Gastrocnemius medialis (tissue), 4 donors: Measurements from ENCODE around the gene GALNT11.
"Not testable (repeated sequence)": the region's sequence is repeated elsewhere in the genome, so short reads cannot be mapped to it uniquely, and the experiment has no call there.

ENCODE experiments used
- CTCF ChIP-seq, 5 experiments: fragments of 450-650 bp in 3 of 5; fragments of 200-600 bp in 2 of 5; sonication (generic) in 2 of 5; IDR thresholded peaks in 4 of 5; conservative IDR thresholded peaks in 1 of 5; 1 replicate in 4 of 5; 2 replicates in 1 of 5; pipeline ENCODE4 v1.5.1; 2016 to 2019; ENCODE audit warnings: antibody characterized with exemption in 5 of 5, mild to moderate bottlenecking in 3 of 5, moderate library complexity in 3 of 5
- POLR2A ChIP-seq, 2 donors: fragments of 450-650 bp; IDR thresholded peaks; one replicate each; pipeline ENCODE4 v1.6.1; 2017; ENCODE audit warnings: antibody characterized with exemption in 2 of 2, mild to moderate bottlenecking in 2 of 2, moderate library complexity in 2 of 2

- TF ChIP-seq CTCF (IDR thresholded peaks at IDR 0.05 in 4 of 5, conservative IDR thresholded peaks at IDR 0.05 in 1 of 5); POLR2A (IDR thresholded peaks at IDR 0.05): not testable (repeated sequence)
Observed at GRCh38 chr7:152082073-152082721, 56.7 kb downstream of the GALNT11 start.
